Measurements from ENCODE around the gene YPEL1. TPM values are rescaled to one million over a fixed set of nuclear protein-coding genes. Genes with fewer than 3 reads are reported as not detected.
A peak's percentile ranks its signal among the peaks of the same experiment; 100 is the strongest.

The YPEL1 gene
- total RNA-seq, 2 experiments from 2014 or later, result 8.9 to 11.0 TPM

DNA sequence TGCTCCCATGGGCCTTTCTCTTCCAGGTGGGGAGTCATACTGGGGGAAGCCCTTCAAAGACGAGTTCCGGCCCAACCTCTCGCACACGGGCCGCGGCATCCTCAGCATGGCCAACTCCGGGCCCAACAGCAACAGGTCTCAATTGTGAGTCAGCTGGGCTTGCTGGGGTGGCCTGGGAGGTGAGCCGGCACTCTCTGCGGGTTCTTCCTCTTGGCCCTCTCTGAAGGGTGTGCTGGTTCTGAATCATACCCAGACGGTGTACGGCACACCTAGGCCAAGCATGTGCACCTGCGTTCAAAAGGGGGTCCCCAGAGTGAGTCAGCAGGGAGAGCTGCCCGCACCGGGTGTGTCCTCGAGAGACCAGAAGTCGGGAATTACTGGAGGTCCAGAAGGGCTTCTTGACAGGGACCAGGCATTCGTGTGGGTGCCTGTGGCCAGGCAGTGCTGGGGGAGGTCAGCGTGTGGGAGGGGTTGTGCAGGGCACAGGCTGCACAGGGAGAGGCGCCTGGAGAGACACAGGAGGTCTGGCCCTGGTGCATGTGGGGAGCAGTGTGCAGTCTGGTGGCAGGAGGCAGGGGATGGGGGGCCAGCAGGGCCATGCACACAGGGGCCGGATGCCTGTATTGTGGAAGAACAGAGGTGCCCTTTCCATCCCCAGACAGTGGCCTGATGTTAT is 46.8 kb downstream of the YPEL1 start:
- ChIA-PET POLR2A (no interaction called here), CTCF (no interaction called here)
- Mint-ChIP-seq H3K9me3 (no peaks in the 10 kb centered on the region), H3K4me3 (no peak overlapping the region), H3K4me1 (peaks cover 8% of the 10 kb centered on the region), H3K27ac (no peak overlapping the region), H3K27me3 (no peaks in the 10 kb centered on the region), H3K36me3 (ENCODE audit: low read depth) (peaks cover 24% of the 10 kb centered on the region)
- DNase-seq, result no peak

DNA sequence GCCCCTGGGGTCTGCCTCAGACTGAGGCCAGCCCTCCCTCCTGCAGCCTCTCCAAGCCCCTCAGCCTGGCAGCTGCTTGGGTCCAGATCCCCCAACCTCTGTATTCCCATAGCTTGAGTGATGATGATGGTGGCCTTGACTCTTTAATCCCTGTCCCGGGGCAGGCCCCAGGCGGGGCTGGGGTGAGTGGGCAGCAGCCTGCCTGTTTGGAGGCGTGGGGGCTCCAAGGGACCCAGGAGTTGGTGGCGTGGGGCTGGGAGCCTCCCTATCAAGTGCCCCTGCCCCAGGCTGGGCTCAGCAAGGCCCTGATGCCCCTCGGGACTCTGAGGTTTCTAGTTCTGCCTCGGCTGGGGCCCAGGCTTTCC is 47.3 kb downstream of the YPEL1 start:
- Mint-ChIP-seq H3K36me3 (ENCODE audit: low read depth) (peaks cover 23% of the 10 kb centered on the region), H3K9me3 (no peaks in the 10 kb centered on the region), H3K27ac (no peak overlapping the region), H3K4me1 (peaks cover 8% of the 10 kb centered on the region), H3K4me3 (no peak overlapping the region), H3K27me3 (no peaks in the 10 kb centered on the region)
- ChIA-PET CTCF (no interaction called here), POLR2A (no interaction called here)
- DNase-seq, result no peak

DNA sequence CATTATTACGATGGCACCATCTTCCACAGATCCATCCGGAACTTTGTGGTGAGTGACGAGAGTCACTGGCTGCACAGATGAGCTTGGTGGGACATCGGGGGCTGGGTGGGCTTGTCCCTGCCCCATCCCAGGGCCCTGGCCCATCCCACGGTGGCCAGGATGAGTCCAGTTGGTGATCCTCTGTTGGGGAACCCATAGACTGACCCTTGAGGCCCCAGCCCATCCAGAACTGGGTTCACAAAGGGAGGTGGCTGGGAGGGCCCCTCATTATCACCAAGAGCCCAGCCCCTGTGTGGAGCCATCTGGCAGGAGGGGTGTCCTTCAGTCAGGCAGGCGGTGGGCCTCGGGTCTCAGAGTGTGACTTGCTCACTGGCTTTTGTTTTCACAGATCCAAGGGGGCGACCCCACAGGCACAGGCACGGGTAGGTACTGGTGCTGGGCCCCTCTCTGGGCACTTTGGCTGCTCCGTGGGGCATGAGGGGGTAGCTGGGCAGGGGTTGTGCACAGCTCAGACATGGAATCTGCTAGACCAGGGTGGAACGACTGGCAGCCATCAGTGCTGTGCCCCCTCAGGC is 47.8 kb downstream of the YPEL1 start:
- ChIA-PET CTCF (no interaction called here), POLR2A (no interaction called here)
- Mint-ChIP-seq H3K4me1 (peaks cover 8% of the 10 kb centered on the region), H3K27me3 (no peaks in the 10 kb centered on the region), H3K9me3 (no peaks in the 10 kb centered on the region), H3K4me3 (no peak overlapping the region), H3K27ac (no peak overlapping the region), H3K36me3 (ENCODE audit: low read depth) (peaks cover 20% of the 10 kb centered on the region)
- no peak for DNase-seq

DNA sequence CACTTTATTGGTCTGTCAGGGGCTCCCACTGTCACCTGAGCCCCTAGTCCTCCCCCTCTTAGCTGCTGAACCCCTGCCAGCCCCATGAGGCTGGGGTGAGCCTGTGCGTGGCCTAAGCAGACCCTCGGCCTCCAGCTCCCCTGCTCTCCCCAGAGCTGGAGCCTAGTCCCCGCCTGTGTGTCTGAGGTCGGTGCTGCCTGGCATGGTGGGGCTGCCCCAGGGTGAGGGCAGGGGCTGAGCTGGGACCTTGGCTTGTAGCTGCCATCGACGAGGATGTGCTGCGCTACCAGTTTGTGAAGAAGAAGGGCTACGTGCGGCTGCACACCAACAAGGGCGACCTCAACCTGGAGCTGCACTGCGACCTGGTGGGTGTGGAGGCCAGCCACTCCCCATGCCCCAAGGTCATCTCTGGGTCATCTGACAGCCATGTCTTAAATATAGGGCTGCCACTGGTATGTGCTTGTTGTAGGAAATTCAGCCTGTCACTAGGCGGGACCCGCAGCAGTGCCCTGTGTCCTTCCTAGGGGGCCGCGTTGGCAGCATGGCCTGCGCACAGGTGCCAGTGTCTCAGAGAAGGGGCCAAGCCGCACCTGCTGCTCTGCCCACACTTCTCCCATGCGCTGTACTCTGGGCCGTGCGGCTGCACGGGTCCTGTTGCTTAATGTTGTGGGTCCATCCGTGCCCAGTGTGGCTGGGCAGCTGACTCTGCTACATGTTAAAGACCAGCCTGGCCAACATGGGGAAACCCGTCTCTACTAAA is 48.8 kb downstream of the YPEL1 start:
- Mint-ChIP-seq H3K27me3 (no peaks in the 10 kb centered on the region), H3K9me3 (no peaks in the 10 kb centered on the region), H3K4me3 (no peak overlapping the region), H3K4me1 (peaks cover 8% of the 10 kb centered on the region), H3K27ac (no peak overlapping the region), H3K36me3 (ENCODE audit: low read depth) (peaks cover 19% of the 10 kb centered on the region)
- DNase-seq, result no peak
- ChIA-PET POLR2A (no interaction called here), CTCF (interaction anchor here (0.5 kb wide), 1 partner anchor 37 kb away, joined by 3 read pairs; no protein-coding TSS in a partner anchor)

DNA sequence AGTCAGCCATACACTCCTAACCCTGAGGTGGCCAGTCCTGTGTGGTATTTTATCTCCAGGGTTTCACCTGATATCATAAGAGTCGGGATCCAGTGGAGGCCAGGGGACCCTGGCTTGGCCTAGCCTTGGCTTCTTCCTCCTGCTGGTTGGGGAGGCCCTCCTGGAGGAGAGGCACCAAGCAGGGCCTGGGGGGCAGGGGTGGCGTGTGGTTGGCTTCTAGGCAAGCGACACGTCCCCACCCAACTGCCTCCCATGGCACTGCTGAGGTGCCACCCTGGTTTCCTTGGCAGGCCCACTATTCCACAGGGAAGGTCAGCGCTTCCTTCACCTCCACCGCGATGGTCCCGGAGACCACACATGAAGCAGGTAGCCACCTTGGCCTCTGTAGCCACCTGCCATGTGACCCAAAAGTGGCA is 49.4 kb downstream of the YPEL1 start:
- ChIA-PET CTCF (no interaction called here), POLR2A (no interaction called here)
- Mint-ChIP-seq H3K27me3 (no peaks in the 10 kb centered on the region), H3K4me1 (peaks cover 8% of the 10 kb centered on the region), H3K9me3 (no peaks in the 10 kb centered on the region), H3K36me3 (ENCODE audit: low read depth) (peaks cover 19% of the 10 kb centered on the region), H3K4me3 (no peak overlapping the region), H3K27ac (no peak overlapping the region)
- DNase-seq, result no peak

DNA sequence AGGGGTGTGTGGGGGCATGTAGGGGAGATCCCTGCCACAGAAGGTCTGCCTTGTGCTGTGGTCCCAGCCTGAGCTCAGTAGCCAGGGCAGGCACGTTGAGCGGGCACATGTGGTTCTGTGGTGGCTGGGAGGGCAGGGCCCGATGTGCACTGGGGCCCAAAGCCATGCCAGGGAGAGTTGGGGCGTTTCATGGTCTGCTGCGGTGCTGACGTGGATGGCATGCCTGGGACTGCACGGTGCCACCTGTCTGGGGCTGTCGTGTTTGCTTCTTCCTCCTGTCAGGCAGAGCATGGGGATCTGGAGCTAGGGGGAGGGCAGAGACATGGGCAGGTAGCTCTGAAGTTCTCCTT is 50.5 kb downstream of the YPEL1 start:
- Mint-ChIP-seq H3K27ac (no peak overlapping the region), H3K36me3 (ENCODE audit: low read depth) (peaks cover 16% of the 10 kb centered on the region), H3K4me1 (peaks cover 4% of the 10 kb centered on the region), H3K4me3 (no peak overlapping the region), H3K9me3 (no peaks in the 10 kb centered on the region), H3K27me3 (no peaks in the 10 kb centered on the region)
- ChIA-PET CTCF (no interaction called here), POLR2A (interaction anchor here (0.7 kb wide), 1 partner anchor 12 kb away, joined by 6 read pairs; no protein-coding TSS in a partner anchor)
- DNase-seq, result no peak

DNA sequence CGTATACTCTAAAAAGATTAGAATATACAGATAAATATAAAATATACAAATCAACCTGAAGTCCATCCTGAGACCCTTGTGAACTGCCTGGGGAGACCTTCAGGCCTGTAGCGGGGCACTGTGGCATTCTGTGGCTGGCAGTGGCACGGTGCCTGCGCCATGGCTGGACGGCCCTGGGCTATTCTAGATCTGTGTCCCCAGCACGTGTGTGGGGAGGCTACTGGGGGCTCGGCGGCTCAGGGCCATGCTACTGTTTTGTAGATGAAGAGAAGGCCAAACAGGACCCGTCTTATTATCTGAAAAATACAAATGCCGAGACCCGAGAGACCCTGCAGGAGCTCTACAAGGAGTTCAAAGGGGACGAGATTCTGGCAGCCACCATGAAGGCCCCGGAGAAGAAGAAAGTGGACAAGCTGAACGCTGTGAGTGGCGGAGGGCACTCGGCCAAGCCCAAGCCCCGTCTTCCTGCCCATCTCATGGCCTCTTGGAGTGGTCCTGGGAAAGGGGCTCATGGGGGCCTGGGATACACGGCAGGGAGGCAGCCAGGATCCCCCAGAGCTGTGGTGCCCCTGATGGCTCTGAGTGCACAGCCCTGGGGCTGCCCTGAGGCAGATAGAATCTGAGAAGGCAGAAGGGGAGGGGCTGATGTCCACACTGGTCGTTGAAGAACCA is 51.0 kb downstream of the YPEL1 start:
- Mint-ChIP-seq H3K27me3 (no peaks in the 10 kb centered on the region), H3K4me1 (peaks cover 2% of the 10 kb centered on the region), H3K9me3 (no peaks in the 10 kb centered on the region), H3K4me3 (no peak overlapping the region), H3K36me3 (ENCODE audit: low read depth) (peaks cover 12% of the 10 kb centered on the region), H3K27ac (no peak overlapping the region)
- ChIA-PET CTCF (no interaction called here), POLR2A (interaction anchor here (0.7 kb wide), 1 partner anchor 12 kb away, joined by 6 read pairs; no protein-coding TSS in a partner anchor)
- no peak for DNase-seq

DNA sequence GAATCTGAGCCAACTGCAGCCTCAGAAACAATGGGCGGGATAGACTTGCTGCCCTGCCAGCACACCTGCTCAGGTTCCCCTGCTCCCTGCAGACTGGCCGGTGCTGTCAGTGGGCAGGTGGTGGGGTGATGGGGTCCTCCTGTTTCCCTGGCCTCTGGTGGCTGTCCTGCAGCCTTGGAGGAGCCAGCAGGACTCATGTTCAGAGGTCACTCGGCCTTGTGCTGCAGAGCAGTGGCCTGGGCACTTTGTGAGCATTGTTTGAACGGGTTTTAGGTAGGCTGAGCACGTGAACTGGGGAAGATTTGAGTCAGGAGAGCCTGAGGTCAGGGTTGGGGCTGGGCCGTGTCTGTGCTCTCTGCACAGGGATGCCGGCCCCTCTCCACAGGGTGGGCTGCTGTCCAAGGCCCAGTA is 52.2 kb downstream of the YPEL1 start:
- H3K36me3 Mint-ChIP-seq (ENCODE audit: low read depth), result peaks cover 9% of the 10 kb centered on the region
- no peaks in the 10 kb centered on the region for H3K27me3 Mint-ChIP-seq
- peaks cover under 1% of the 10 kb centered on the region for H3K4me1 Mint-ChIP-seq
- ChIA-PET POLR2A (no interaction called here), CTCF (no interaction called here)
- DNase-seq, result no peak
- no peak overlapping the region for H3K4me3 Mint-ChIP-seq
- H3K27ac Mint-ChIP-seq, result no peak overlapping the region
- H3K9me3 Mint-ChIP-seq, result no peaks in the 10 kb centered on the region

DNA sequence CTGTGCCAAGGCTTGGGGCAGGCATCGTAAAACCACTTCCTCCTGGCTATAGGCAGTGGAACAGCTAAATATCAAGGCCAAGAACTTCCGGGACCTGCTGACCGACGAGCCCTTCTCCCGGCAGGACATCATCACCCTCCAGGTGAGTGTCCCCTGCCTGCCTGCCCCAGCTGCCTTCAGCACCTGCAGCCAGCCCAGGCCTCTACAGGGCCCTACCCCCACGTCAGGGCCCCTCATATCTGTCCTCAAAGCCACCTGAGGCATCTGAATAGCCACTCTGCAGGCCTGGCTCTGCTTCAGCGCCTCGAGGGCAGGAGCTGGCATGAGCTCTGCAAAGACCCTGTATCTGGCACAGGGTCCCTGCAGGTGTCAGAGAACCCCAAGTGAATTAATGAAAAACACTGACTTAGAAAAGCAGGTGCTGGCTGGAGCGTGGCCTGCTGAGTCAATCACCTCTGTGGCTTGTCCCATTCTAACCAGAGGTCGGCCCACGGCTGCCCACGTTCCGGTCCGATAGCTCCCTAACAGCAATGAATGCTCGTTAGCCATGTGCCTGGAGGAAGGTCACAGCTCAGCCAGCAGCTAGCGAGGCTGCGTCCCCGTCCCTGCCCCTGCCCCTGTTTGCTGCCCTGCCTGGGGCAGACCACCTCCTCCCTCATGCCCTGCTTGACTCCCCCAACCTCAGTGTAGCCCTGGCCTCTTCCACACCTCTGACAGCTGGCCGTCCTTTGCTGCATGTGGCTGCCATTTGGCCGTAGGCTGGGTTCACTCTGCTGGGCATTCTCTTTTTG is 53.0 kb downstream of the YPEL1 start:
- Mint-ChIP-seq H3K9me3 (no peaks in the 10 kb centered on the region), H3K27ac (no peak overlapping the region), H3K36me3 (ENCODE audit: low read depth) (peaks cover 9% of the 10 kb centered on the region), H3K4me1 (peaks cover 2% of the 10 kb centered on the region), H3K4me3 (no peak overlapping the region), H3K27me3 (no peaks in the 10 kb centered on the region)
- POLR2A ChIA-PET, result interaction anchor here (0.6 kb wide), 1 partner anchor 17 kb away, joined by 3 read pairs; the partner anchor contains the start of gene PPIL2
- CTCF ChIA-PET, result no interaction called here
- DNase-seq, result no peak

DNA sequence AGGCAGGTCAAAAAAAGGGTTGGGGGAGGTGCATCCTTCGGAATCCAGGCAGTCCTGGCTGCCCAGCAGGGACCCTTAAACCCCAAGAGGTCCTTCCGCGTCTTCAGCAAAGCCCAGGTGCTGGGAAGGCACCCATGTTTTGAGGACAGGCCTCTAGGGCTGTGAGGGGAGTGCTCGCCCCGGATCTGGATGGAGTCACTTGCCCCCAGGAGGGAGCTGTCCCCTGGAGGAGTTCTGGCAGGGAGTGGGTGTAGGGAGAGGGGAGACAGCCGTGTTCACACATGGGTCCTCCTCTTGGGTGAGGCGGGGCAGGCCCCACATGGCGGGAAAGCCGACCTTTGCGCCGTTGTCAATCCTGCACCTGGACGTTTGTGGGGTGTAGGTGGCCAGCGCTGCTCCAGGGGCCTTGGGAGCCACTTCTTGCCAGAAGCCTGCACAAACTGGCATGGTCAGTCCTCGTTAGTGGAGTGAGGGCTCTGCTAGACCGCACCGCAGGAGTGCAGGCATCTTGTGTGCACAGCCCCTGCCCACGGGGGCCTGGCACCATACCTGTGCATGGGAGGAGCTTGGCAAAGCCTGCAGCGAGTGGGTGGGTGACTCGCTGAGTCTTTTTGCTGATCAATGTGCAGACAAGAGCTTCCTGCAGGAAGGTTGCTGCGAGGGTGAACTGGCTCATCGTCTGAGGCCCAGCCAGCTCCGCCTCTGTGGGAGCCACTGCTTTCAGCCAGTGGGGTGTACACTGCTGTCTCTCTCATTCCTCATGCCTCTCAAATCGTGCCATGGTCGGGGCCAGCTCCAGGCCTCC is 53.8 kb downstream of the YPEL1 start:
- H3K4me3 Mint-ChIP-seq, result no peak overlapping the region
- CTCF ChIA-PET, result interaction anchor here (1.4 kb wide), 1 partner anchor 8 kb away, joined by 4 read pairs; no protein-coding TSS in a partner anchor
- no peak overlapping the region for H3K27ac Mint-ChIP-seq
- peaks cover 2% of the 10 kb centered on the region for H3K4me1 Mint-ChIP-seq
- H3K9me3 Mint-ChIP-seq, result no peaks in the 10 kb centered on the region
- DNase-seq, result no peak
- H3K36me3 Mint-ChIP-seq (ENCODE audit: low read depth), result peaks cover 9% of the 10 kb centered on the region
- POLR2A ChIA-PET, result interaction anchor here (0.6 kb wide), 1 partner anchor 16 kb away, joined by 3 read pairs; the partner anchor contains the start of gene PPIL2
- no peaks in the 10 kb centered on the region for H3K27me3 Mint-ChIP-seq

DNA sequence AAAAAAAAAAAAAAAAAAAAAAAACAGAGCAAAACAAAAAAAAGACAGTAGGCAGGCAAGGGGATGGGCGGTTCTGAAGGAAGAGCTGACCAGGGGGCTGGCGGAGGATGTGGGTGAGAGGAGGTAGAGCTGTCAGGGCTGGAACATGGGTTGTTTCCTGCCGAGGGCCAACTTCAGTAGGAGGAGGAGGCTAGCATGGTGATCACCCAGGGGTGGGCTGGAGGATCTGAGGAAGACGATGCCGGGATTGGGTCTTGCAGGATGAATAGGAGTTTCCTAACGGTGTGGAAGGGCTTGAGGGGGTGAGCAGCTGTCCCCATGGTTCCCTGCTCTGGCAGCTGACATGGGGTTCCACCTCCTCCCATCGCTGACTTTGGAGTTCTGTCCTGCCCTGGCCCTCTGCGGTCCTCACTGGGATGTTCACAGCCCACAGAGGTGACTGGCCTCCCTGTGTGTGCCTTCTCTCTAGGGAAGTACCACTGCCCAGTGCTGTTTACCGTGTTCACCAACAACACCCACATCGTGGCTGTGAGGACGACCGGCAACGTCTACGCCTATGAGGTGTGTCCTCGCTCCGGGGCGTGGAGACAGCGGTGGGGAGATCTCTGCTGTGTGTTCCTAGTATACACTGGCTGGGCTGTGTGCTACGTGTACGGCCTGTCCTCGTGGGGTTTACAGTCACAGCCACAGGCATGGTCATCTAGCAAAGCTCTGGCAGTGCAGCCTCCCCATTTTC is 54.6 kb downstream of the YPEL1 start:
- DNase-seq, result no peak
- H3K4me3 Mint-ChIP-seq, result no peak overlapping the region
- ChIA-PET CTCF (interaction anchor here (1.4 kb wide), 1 partner anchor 9 kb away, joined by 4 read pairs; no protein-coding TSS in a partner anchor), POLR2A (no interaction called here)
- H3K4me1 Mint-ChIP-seq, result peaks cover 2% of the 10 kb centered on the region
- H3K36me3 Mint-ChIP-seq (ENCODE audit: low read depth), result peaks cover 16% of the 10 kb centered on the region
- H3K27ac Mint-ChIP-seq, result peak overlapping the region; percentile 50
- no peaks in the 10 kb centered on the region for H3K9me3 Mint-ChIP-seq
- H3K27me3 Mint-ChIP-seq, result no peaks in the 10 kb centered on the region
